ENCODE results near the gene ZC2HC1C.
"Not testable (repeated sequence)": the region's sequence is repeated elsewhere in the genome, so short reads cannot be mapped to it uniquely, and the experiment has no call there.

ZC2HC1C gene

GRCh38 chr14:75095690-75096089, 26.2 kb downstream of the ZC2HC1C start:
- no peak for DNase-seq (ENCODE audit: low spot score)

DNA sequence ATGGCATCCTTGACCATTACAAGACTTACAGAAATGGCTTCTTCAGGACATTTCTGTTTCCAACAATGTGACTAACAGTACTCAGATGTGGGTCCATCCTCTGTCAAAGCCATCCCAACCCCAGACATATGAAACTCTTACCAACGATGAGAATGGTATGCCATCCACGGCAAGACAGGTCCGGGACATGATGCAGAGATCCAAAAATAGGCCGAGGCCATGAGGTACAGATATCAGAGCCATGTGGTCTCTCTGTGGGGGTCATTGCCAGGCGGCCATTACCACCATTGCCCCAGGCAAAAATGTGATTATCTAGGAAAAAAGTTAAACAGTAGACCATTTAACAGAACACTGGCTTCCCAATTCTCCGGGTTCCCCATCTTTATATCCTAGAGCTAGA, 27.5 kb downstream of the ZC2HC1C start:
- no peak for DNase-seq (ENCODE audit: low spot score)

GRCh38 chr14:75098212-75098611, 28.8 kb downstream of the ZC2HC1C start:
- no peak for DNase-seq (ENCODE audit: low spot score)

DNA sequence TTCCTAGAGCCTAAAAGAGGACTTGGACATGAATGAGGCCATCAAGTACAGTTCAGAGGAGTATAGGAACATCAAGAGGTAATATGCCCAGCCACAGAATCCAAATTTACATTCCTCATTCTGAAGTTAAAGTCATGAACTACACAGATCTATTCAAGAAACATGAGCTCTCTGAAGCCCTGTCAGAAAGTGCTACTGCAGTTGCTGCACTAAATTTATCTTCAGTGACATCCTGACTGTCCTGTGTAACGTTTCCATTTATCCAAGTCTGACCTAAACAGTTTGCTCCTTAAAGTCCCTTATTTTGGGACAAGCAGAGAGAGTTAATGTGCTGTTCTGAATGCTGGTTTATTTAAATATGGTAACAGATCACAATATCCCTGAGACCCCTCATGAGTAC, 29.2 kb downstream of the ZC2HC1C start:
- no peak for DNase-seq (ENCODE audit: low spot score)

GRCh38 chr14:75101491-75101890, 32.0 kb downstream of the ZC2HC1C start:
- no peak for DNase-seq (ENCODE audit: low spot score)

DNA sequence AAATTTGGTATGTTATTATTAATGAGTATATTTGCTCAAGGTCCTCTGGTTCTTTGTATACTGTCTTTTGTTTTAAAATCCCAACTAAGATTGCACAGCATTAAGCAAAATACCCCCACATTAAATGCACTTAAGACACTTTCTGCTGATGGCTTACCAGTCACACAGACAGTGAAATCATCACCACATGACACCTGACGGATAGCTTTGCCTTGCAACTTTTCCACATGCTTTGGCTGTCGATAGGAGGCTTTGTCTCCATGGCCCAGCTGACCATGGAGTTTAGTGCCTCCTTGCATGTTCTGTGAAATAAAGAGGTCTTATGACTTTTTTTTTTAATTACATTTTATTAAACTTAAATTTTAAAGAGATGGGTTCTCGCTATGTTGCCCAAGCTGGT, 37.7 kb downstream of the ZC2HC1C start:
- no peak for DNase-seq (ENCODE audit: low spot score)

DNA sequence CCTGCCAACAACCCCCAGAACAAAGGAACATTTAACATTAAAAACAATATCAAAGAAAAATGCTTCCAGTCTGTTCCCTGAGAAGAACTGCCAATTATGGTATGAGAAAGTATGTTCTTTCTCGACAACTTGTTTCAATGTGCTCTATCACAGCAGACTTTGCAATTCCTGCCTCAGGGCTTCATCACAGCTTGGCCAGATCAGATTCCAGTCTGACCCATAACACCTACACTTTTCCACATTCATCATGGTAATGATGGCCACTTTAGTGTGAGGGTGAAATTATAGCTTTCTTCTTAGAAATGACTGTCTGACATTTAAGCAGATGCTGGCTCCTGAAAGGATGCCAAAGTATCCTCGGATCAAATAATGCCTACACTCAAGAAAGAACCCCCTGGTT, 40.4 kb downstream of the ZC2HC1C start:
- no peak for DNase-seq (ENCODE audit: low spot score)

DNA sequence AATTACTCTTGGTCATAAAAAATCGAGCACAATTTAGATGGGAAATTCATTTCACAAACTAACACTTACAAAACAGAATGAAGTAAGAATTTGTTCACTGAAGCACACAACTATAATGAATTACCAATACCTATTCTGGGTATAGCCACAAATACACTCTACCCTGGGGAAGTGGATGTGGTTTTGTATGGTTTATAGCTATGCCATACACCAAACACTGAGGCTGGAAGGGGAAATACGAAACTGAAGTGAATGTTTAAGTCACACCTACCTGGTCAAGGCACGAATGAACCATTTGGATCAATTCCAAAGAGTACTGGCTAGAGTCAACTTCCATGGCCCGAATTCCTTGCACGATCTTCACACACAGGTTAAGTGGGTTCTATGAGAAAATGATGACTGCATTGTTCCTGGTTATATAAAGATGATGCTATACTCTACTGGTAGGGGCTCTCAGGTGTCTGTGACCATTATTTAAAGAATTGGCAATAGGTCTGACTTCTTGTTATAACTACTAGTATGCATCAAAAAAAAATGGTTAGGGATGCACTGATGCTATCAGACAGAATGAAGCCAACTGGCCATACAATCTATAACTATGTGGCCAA, 44.6 kb downstream of the ZC2HC1C start:
- peak; percentile 7 for DNase-seq (ENCODE audit: low spot score)

GRCh38 chr14:75119056-75119455, 49.6 kb downstream of the ZC2HC1C start:
- DNase-seq (ENCODE audit: low spot score), result no peak

DNA sequence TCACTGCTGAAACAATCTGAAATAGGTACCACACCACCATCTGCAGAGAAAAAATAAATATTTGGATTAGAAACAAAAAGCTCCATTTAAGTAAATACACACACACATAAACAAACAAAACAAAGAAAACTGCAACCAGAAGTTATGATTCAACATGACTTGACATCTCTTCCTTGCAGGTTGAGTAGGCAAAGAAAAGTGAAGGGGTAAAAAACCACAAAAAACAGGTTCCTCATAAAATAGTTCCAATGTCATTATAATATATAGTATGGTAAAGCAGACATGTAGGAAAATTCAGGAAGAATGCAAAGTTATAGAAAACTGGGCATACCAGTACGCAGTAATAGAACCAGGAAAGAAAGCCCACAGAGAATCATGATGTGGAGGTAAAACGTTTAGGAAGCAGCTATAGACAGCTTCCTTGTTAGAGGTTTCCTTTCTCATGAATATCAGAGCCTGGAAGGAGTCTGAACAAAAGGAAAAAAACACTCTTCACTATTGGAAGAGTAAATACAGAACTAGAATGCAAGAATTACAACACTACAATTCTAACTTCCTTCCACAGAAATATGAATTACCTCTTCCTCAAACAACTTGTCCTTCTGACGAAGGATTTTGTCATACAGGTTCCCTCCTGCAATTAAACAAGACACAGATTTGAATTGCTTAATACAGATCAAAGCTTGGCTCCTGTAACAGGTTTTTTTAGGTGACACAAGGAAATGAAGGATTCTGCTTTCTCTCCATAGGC, 51.3 kb downstream of the ZC2HC1C start:
- DNase-seq (ENCODE audit: low spot score), result no peak

DNA sequence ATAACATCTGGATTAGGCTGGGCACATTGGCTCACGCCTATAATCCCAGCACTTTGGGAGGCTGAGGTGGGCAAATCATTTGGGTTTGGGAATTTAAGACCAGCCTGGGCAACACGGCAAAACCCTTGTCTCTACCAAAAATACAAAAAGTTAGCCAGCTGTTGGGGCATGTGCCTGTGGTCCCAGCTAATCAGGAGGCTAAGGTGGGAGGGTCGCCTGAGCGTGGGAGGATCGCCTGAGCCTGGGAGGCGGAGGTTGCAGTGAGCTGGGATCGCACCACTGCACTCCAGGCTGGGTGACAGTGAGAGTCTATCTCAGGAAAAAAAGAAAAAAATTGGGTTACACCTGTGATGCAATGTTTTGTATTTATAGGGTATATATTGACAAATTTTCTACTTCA, 52.1 kb downstream of the ZC2HC1C start:
- DNase-seq (ENCODE audit: low spot score), result no peak

GRCh38 chr14:75123991-75124390, 54.5 kb downstream of the ZC2HC1C start:
- DNase-seq (ENCODE audit: low spot score), result peak; percentile 60

GRCh38 chr14:75125617-75126016, 56.2 kb downstream of the ZC2HC1C start:
- no peak for DNase-seq (ENCODE audit: low spot score)

GRCh38 chr14:75126121-75126544, 56.7 kb downstream of the ZC2HC1C start:
- DNase-seq (ENCODE audit: low spot score), result peak; percentile 30

GRCh38 chr14:75126679-75127473, 57.4 kb downstream of the ZC2HC1C start, which contains the start of gene NEK9:
Gene NEK9, minus strand, starts transcription at chr14:75127048. Its CDS starts 127 bp downstream, at chr14:75126921.
- DNase-seq (ENCODE audit: low spot score), result peak; percentile 89

GRCh38 chr14:75127474-75127820, 58.0 kb downstream of the ZC2HC1C start:
- DNase-seq (ENCODE audit: low spot score), result not testable (repeated sequence)

DNA sequence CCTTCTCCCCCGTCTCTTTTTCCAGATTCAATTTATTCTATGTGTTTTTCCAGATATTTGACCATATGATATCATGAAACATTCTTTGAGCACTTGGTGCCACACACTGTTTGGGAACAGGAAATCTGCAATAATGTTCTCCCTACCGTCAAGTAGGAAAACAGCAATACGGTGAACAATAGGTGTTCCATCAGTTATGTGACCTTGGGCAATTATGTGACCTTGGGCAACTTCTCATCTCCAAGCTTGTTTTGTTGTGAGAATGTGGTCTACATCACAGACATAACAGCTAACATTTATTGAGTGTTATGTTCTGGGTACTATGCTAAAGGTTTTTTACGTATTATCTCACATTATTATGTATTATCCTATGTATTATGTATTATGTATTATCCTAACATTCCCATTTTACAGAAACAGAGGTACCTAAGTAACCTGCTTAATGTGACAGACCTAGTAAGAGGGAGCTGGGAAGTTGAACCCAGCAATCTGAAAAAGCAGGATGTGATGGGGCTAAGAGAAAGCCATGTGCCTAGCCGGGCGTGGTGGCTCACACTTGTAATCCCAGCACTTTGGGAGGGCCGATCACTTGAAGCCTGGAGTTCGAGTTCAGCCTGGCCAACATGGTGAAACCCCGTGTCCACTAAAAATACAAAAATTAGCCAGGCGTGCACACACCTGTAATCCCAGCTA, 58.6 kb downstream of the ZC2HC1C start:
- no peak for DNase-seq (ENCODE audit: low spot score)

- no peak for DNase-seq (ENCODE audit: low spot score)
These were observed 59.2 kb downstream of the ZC2HC1C start for GRCh38 chr14:75128596-75128990.
